HG02678 (cell line): ENCODE results near the gene TPST1.
"Not testable (repeated sequence)": the region's sequence is repeated elsewhere in the genome, so short reads cannot be mapped to it uniquely, and the experiment has no call there.

ENCODE experiments used
- ATAC-seq: cut with Tn5 transposase; IDR thresholded peaks from one replicate; pipeline ENCODE4 v1.9.1; 2021; ENCODE audit warnings: mild to moderate bottlenecking, moderate library complexity; ENCODE audit not compliant: unreplicated experiment

The TPST1 gene

GRCh38 chr7:66204822-66205740 is at the start of gene TPST1:
Gene TPST1, plus strand, starts transcription at chr7:66205334. Its CDS starts 35,092 bp downstream, at chr7:66240426.
- ATAC-seq: peak; percentile 93

GRCh38 chr7:66156035-66156434 is 49.1 kb upstream of the TPST1 start:
- not testable (repeated sequence) for ATAC-seq

- no peak for ATAC-seq
Measured at GRCh38 chr7:66157060-66157459, 48.1 kb upstream of the TPST1 start.

- no peak for ATAC-seq
Measured at GRCh38 chr7:66162622-66163021, 42.5 kb upstream of the TPST1 start.

GRCh38 chr7:66163186-66163610 is 41.9 kb upstream of the TPST1 start:
- no peak for ATAC-seq

GRCh38 chr7:66164356-66164755 is 40.8 kb upstream of the TPST1 start:
- ATAC-seq: no peak

- ATAC-seq: no peak
Measured at GRCh38 chr7:66167773-66168387, 37.3 kb upstream of the TPST1 start.

- no peak for ATAC-seq
Measured at GRCh38 chr7:66169616-66170015, 35.5 kb upstream of the TPST1 start.

- ATAC-seq: no peak
Measured at GRCh38 chr7:66170309-66171231, 34.6 kb upstream of the TPST1 start.

GRCh38 chr7:66172536-66173401 is 32.4 kb upstream of the TPST1 start:
- not testable (repeated sequence) for ATAC-seq

- no peak for ATAC-seq
Measured at GRCh38 chr7:66173856-66174255, 31.3 kb upstream of the TPST1 start.

- not testable (repeated sequence) for ATAC-seq
Measured at GRCh38 chr7:66175006-66175405, 30.1 kb upstream of the TPST1 start.

- no peak for ATAC-seq
Measured at GRCh38 chr7:66176914-66177313, 28.2 kb upstream of the TPST1 start.

GRCh38 chr7:66178258-66178657 is 26.9 kb upstream of the TPST1 start:
- no peak for ATAC-seq

GRCh38 chr7:66181329-66181728 is 23.8 kb upstream of the TPST1 start:
- ATAC-seq: no peak

GRCh38 chr7:66181845-66182244 is 23.3 kb upstream of the TPST1 start:
- no peak for ATAC-seq

GRCh38 chr7:66182920-66183319 is 22.2 kb upstream of the TPST1 start:
- no peak for ATAC-seq

- ATAC-seq: no peak
Measured at GRCh38 chr7:66183700-66184099, 21.4 kb upstream of the TPST1 start.

GRCh38 chr7:66185680-66186187 is 19.4 kb upstream of the TPST1 start:
- ATAC-seq: no peak

GRCh38 chr7:66186991-66187390 is 18.1 kb upstream of the TPST1 start:
- no peak for ATAC-seq
